ENCODE measurements around the gene NR4A3. TPM values are rescaled to one million over a fixed set of nuclear protein-coding genes. Genes with fewer than 3 reads are reported as not detected.

Gene NR4A3
- total and polyA plus RNA-seq, 11 donors: 1.5 to 27.8 (median 9.9) TPM

GRCh38 chr9:99811598-99812383 is 9.9 kb upstream of the NR4A3 start:
- Histone ChIP-seq H3K27ac (no peak overlapping the region), H3K4me3 (no peak overlapping the region), H3K27me3 (no peaks in the 10 kb centered on the region), H3K9me3 (no peaks in the 10 kb centered on the region), H3K4me1 (peaks cover 0 to 20% (median 3%) of the 10 kb centered on the region in 12 donors), H3K36me3 (peaks cover 0 to 7% (median 0%) of the 10 kb centered on the region in 9 donors)
- WGBS, 4 donors: 90 to 94% (median 92%) methylated on average over 8 of the region's 8 CpGs
- DNase-seq (no peak), ATAC-seq (no peak)
- no peak for TF ChIP-seq POLR2A (IDR thresholded peaks at IDR 0.05)
- TF ChIP-seq, protein P1, sequence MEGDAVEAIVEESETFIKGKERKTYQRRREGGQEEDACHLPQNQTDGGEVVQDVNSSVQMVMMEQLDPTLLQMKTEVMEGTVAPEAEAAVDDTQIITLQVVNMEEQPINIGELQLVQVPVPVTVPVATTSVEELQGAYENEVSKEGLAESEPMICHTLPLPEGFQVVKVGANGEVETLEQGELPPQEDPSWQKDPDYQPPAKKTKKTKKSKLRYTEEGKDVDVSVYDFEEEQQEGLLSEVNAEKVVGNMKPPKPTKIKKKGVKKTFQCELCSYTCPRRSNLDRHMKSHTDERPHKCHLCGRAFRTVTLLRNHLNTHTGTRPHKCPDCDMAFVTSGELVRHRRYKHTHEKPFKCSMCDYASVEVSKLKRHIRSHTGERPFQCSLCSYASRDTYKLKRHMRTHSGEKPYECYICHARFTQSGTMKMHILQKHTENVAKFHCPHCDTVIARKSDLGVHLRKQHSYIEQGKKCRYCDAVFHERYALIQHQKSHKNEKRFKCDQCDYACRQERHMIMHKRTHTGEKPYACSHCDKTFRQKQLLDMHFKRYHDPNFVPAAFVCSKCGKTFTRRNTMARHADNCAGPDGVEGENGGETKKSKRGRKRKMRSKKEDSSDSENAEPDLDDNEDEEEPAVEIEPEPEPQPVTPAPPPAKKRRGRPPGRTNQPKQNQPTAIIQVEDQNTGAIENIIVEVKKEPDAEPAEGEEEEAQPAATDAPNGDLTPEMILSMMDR (IDR thresholded peaks at IDR 0.05): no peak
- intact Hi-C loops (cut with DNase I): loop anchor here in 2 of 10 donors (2.0 to 10.0 kb wide), 2 partner anchors 413 to 541 kb away; no protein-coding TSS in a partner anchor

DNA sequence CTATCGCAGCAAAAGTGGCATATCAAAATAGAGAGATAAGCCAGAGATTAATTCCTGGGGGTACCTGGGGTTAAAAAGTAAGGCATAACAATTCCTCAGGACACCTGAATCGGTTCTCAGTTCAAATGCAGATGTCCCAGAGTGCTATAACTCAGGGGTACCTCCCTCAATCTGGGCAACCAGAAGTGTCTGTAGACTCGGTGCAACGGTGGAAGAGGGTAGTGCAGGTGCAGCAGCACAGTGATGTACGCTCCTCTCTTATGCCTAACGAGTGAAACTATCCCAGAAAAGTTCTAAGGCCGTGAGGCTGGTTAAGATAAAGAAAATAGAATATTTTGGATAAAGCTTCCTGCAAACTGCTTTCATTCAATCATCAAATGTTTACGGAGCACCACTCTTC is 7.9 kb upstream of the NR4A3 start:
- WGBS, 4 donors: 82 to 90% (median 85%) methylated on average over 8 of the region's 8 CpGs
- intact Hi-C loops (cut with DNase I): loop anchor here in 1 of 10 donors (10.0 kb wide), 1 partner anchor 411 kb away; no protein-coding TSS in a partner anchor
- no peak overlapping the region for H3K27ac ChIP-seq

GRCh38 chr9:99814359-99814758 is 7.3 kb upstream of the NR4A3 start:
- ATAC-seq (no peak), DNase-seq (no peak)
- Histone ChIP-seq H3K27ac (no peak overlapping the region), H3K4me3 (no peak overlapping the region), H3K4me1 (peaks cover 0 to 23% (median 9%) of the 10 kb centered on the region in 12 donors), H3K9me3 (no peaks in the 10 kb centered on the region), H3K36me3 (peaks cover 0 to 7% (median 0%) of the 10 kb centered on the region in 9 donors), H3K27me3 (no peaks in the 10 kb centered on the region)
- WGBS, 4 donors: 93 to 96% (median 94%) methylated on average over 2 of the region's 2 CpGs
- TF ChIP-seq POLR2A (IDR thresholded peaks at IDR 0.05): no peak
- TF ChIP-seq, protein P1 (IDR thresholded peaks at IDR 0.05): no peak
- intact Hi-C loops (cut with DNase I): loop anchor here in 1 of 10 donors (10.0 kb wide), 1 partner anchor 410 kb away; no protein-coding TSS in a partner anchor

More for the DNA sequence above, 7.9 kb upstream of the NR4A3 start:
- Histone ChIP-seq H3K4me3 (no peak overlapping the region), H3K9me3 (no peaks in the 10 kb centered on the region), H3K27me3 (no peaks in the 10 kb centered on the region), H3K36me3 (peaks cover 0 to 7% (median 0%) of the 10 kb centered on the region in 9 donors), H3K4me1 (peaks cover 0 to 19% (median 6%) of the 10 kb centered on the region in 12 donors)
- DNase-seq (no peak), ATAC-seq (no peak)
- TF ChIP-seq, protein P1 (IDR thresholded peaks at IDR 0.05): no peak
- TF ChIP-seq POLR2A (IDR thresholded peaks at IDR 0.05): no peak

DNA sequence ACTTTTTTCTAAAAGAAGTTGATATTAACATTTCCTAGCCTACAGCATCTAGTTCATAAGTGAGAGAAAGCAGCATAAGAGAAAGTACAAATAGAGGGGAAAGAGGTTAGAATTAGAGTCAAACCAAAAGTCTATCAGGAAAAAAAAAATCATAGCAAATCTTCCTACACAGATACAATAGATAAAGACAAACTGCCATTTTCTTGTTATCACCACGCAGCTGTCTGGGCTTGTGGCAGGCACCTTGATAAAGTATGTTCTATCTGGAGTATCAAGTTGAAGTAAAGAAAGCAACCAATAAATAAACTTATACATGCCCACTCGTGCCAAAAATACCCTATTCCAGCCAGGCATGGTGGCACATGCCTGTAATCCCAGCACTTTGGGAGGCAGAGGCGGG is 5.3 kb upstream of the NR4A3 start:
- Histone ChIP-seq H3K4me3 (no peak overlapping the region), H3K4me1 (peaks cover 0 to 29% (median 9%) of the 10 kb centered on the region in 12 donors), H3K27me3 (no peaks in the 10 kb centered on the region), H3K9me3 (no peaks in the 10 kb centered on the region), H3K27ac (no peak overlapping the region), H3K36me3 (peaks cover 0 to 1% (median 0%) of the 10 kb centered on the region in 9 donors)
- ATAC-seq (no peak), DNase-seq (no peak)
- WGBS, 4 donors: 83 to 90% (median 87%) methylated on average over 3 of the region's 3 CpGs
- intact Hi-C loops (cut with DNase I): loop anchor here in 2 of 10 donors (5.0 to 10.0 kb wide), 2 partner anchors 408 to 634 kb away; no protein-coding TSS in a partner anchor
- TF ChIP-seq, protein P1 (IDR thresholded peaks at IDR 0.05): no peak
- TF ChIP-seq POLR2A (IDR thresholded peaks at IDR 0.05): no peak

Measured in heart left ventricle (tissue), 16 donors.